H9 (cell line): ENCODE results near the gene TTC13. TPM values are rescaled to one million over a fixed set of nuclear protein-coding genes. Genes with fewer than 3 reads are reported as not detected.
"Not testable (repeated sequence)": the region's sequence is repeated elsewhere in the genome, so short reads cannot be mapped to it uniquely, and the experiment has no call there.

ENCODE experiments used
- DNase-seq: peaks from one replicate; pipeline ENCODE4 v3.0.0-alpha.2; 2017
- H2AFZ ChIP-seq: one replicate; pipeline ENCODE4 v1.6.1; 2013; ENCODE audit warnings: mild to moderate bottlenecking, low read length, control low read depth, moderate library complexity
- H2AK5ac ChIP-seq: 2 replicates; pipeline ENCODE4 v1.6.1; 2013; ENCODE audit warnings: low read length, control low read depth, mixed read lengths; ENCODE audit not compliant: insufficient read length
- H2BK120ac ChIP-seq: one replicate; pipeline ENCODE4 v1.6.1; 2013; ENCODE audit warnings: low read depth, mild to moderate bottlenecking, low read length, control low read depth, inconsistent platforms; ENCODE audit not compliant: poor library complexity, severe bottlenecking
- H2BK12ac ChIP-seq: 2 replicates; pipeline ENCODE4 v1.6.1; 2013; ENCODE audit warnings: low read length, control low read depth, mixed read lengths, low read depth; ENCODE audit not compliant: insufficient read length
- H2BK15ac ChIP-seq: 2 replicates; pipeline ENCODE4 v1.6.1; 2013; ENCODE audit warnings: low read depth, low read length, control low read depth
- H2BK20ac ChIP-seq: one replicate; pipeline ENCODE4 v1.6.1; 2013; ENCODE audit warnings: low read depth, mild to moderate bottlenecking, low read length, control low read depth, inconsistent platforms; ENCODE audit not compliant: poor library complexity, severe bottlenecking
- H2BK5ac ChIP-seq: 2 replicates; pipeline ENCODE4 v1.6.1; 2013; ENCODE audit warnings: low read length, control low read depth, mixed read lengths; ENCODE audit not compliant: insufficient read length
- H3K14ac ChIP-seq: 2 replicates; pipeline ENCODE4 v1.6.1; 2013; ENCODE audit warnings: low read length, control low read depth; ENCODE audit not compliant: insufficient read depth
- H3K18ac ChIP-seq: 2 replicates; pipeline ENCODE4 v1.6.1; 2013; ENCODE audit warnings: low read depth, mild to moderate bottlenecking, mixed read lengths, low read length, control low read depth; ENCODE audit not compliant: insufficient read length
- H3K23ac ChIP-seq: 2 replicates; pipeline ENCODE4 v1.6.1; 2013; ENCODE audit warnings: low read length, control low read depth, mixed read lengths, low read depth; ENCODE audit not compliant: insufficient read length
- H3K23me2 ChIP-seq: 2 replicates; pipeline ENCODE4 v1.6.1; 2013; ENCODE audit warnings: low read depth, mild to moderate bottlenecking, mixed read lengths, low read length, control low read depth; ENCODE audit not compliant: insufficient read length, poor library complexity, severe bottlenecking
- H3K27ac ChIP-seq: 2 replicates; pipeline ENCODE4 v1.5.1; 2013; ENCODE audit warnings: low read length, control low read depth, mixed read lengths, low read depth; ENCODE audit not compliant: insufficient read length
- H3K27me3 ChIP-seq: 2 replicates; pipeline ENCODE4 v1.6.1; 2013; ENCODE audit warnings: low read length, control low read depth, inconsistent platforms; ENCODE audit not compliant: insufficient read depth
- H3K4ac ChIP-seq: 2 replicates; pipeline ENCODE4 v1.6.1; 2013; ENCODE audit warnings: low read depth, mild to moderate bottlenecking, control low read depth, inconsistent platforms, low read length, moderate library complexity
- H3K4me1 ChIP-seq: 2 replicates; pipeline ENCODE4 v1.6.1; 2013; ENCODE audit warnings: low read length, control low read depth, inconsistent platforms; ENCODE audit not compliant: insufficient read depth
- H3K4me2 ChIP-seq: 2 replicates; pipeline ENCODE4 v1.6.1; 2013; ENCODE audit warnings: low read length, control low read depth, mixed read lengths; ENCODE audit not compliant: insufficient read length, insufficient read depth
- H3K56ac ChIP-seq: 2 replicates; pipeline ENCODE4 v1.6.1; 2013; ENCODE audit warnings: low read depth, mild to moderate bottlenecking, mixed read lengths, low read length, control low read depth; ENCODE audit not compliant: insufficient read length
- H3K79me1 ChIP-seq: 2 replicates; pipeline ENCODE4 v1.6.1; 2013; ENCODE audit warnings: low read depth, mild to moderate bottlenecking, moderate library complexity, low read length, control low read depth, inconsistent platforms; ENCODE audit not compliant: insufficient read depth, poor library complexity, severe bottlenecking
- H3K79me2 ChIP-seq: 2 replicates; pipeline ENCODE4 v1.6.1; 2013; ENCODE audit warnings: low read length, control low read depth, inconsistent platforms; ENCODE audit not compliant: insufficient read depth
- H3K9ac ChIP-seq: 2 replicates; pipeline ENCODE4 v1.6.1; 2013; ENCODE audit warnings: low read length, control low read depth, mixed read lengths; ENCODE audit not compliant: insufficient read length; ENCODE audit errors: extremely low read depth
- H3K9me3 ChIP-seq: one replicate; pipeline ENCODE4 v1.6.1; 2013; ENCODE audit warnings: low read depth, low read length, inconsistent platforms; ENCODE audit not compliant: control insufficient read depth
- H3T11ph ChIP-seq: one replicate; pipeline ENCODE4 v1.6.1; 2013; ENCODE audit warnings: mild to moderate bottlenecking, low read length, control low read depth, inconsistent platforms
- H4K20me1 ChIP-seq: one replicate; pipeline ENCODE4 v1.6.1; 2013; ENCODE audit not compliant: control insufficient read depth, insufficient read length, insufficient read depth
- H4K5ac ChIP-seq: 2 replicates; pipeline ENCODE4 v1.6.1; 2013; ENCODE audit warnings: low read depth, mild to moderate bottlenecking, mixed read lengths, low read length, control low read depth; ENCODE audit not compliant: insufficient read length
- H4K8ac ChIP-seq: replicated peaks from 2 replicates; pipeline ENCODE4 v1.6.1; 2013; ENCODE audit warnings: low read length, control low read depth, mixed read lengths, low read depth; ENCODE audit not compliant: insufficient read length
- H4K91ac ChIP-seq: 2 replicates; pipeline ENCODE4 v1.6.1; 2013; ENCODE audit warnings: low read depth, mild to moderate bottlenecking, moderate library complexity, mixed read lengths, low read length, control low read depth; ENCODE audit not compliant: insufficient read length
- H3K27ac Mint-ChIP-seq, 3 experiments: 2 replicates in 2 of 3; 3 replicates in 1 of 3; pipeline ENCODE4 v1.8.0; 2020 to 2021; ENCODE audit warnings: mixed read lengths in 3 of 3, mild to moderate bottlenecking in 1 of 3, moderate library complexity in 1 of 3
- H3K27me3 Mint-ChIP-seq: 2 replicates; pipeline ENCODE4 v1.8.0; 2021; ENCODE audit warnings: low read depth, mild to moderate bottlenecking, moderate library complexity, mixed read lengths
- H3K36me3 Mint-ChIP-seq, 3 experiments: 2 replicates in 2 of 3; 3 replicates in 1 of 3; pipeline ENCODE4 v1.8.0; 2020 to 2021; ENCODE audit warnings: low read depth in 3 of 3, mixed read lengths in 3 of 3; ENCODE audit not compliant: insufficient read depth in 1 of 3
- H3K4me1 Mint-ChIP-seq, 2 experiments: 2 replicates each; pipeline ENCODE4 v1.8.0; 2020; ENCODE audit warnings: mixed read lengths in 2 of 2
- H3K4me3 Mint-ChIP-seq, 2 experiments: 2 replicates in 1 of 2; 3 replicates in 1 of 2; pipeline ENCODE4 v1.8.0; 2020 to 2021; ENCODE audit warnings: mild to moderate bottlenecking in 2 of 2, mixed read lengths in 2 of 2, moderate library complexity in 1 of 2
- H3K9me3 Mint-ChIP-seq, 2 experiments: 2 replicates in 1 of 2; 3 replicates in 1 of 2; pipeline ENCODE4 v1.8.0; 2020; ENCODE audit warnings: mild to moderate bottlenecking in 2 of 2, mixed read lengths in 2 of 2, moderate library complexity in 1 of 2
- WGBS: extraction: QIAGEN DNeasy Blood & Tissue Kit; methylation state at CpG from one replicate; pipeline ENCODE4 v1.1.7; 2013; ENCODE audit warnings: missing lambda C conversion rate, low lambda C conversion rate, mixed read lengths; ENCODE audit not compliant: insufficient read length; ENCODE audit errors: extremely low coverage; 5-methylcytosine and 5-hydroxymethylcytosine counted together
- total RNA-seq: library from RNA; stranded (reverse); gene quantifications from 2 replicates; pipeline ENCODE4 v1.2.1, GENCODE V29; 2021
- TF ChIP-seq, protein P1 (sequence below): fragments of 200-600 bp; sonication (generic); conservative IDR thresholded peaks from 3 replicates; pipeline ENCODE4 v1.8.0; 2021; ENCODE audit warnings: antibody characterized with exemption, mild to moderate bottlenecking

The TTC13 gene
- total RNA-seq, 1 experiment from 2014 or later, result 7.6 TPM

DNA sequence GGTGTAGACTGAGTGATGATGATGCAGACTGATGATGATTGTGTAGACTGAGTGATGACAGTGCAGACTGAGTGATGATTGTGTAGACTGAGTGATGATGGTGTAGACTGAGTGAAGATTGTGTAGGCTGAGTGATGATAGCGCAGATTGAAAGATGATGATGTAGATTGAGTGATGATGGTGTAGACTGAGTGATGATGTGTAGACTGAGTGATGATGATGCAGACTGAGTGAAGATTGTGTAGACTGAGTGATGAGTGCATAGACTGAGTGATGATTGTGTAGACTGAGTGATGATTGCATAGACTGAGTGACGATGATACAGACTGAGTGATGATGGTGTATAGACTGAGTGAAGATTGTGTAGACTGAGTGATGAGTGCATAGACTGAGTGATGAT, 32.7 kb upstream of the TTC13 start:
- H3K56ac ChIP-seq, result no peak overlapping the region
- Mint-ChIP-seq H3K36me3 (no peaks in the 10 kb centered on the region; a peak in 1 of 7 replicates), H3K27ac (no peak overlapping the region), H3K27me3 (peaks cover 33% of the 10 kb centered on the region), H3K9me3 (peaks cover 8 to 12% of the 10 kb centered on the region in 2 experiments; a peak in 4 of 5 replicates), H3K4me1 (no peaks in the 10 kb centered on the region), H3K4me3 (no peak overlapping the region)
- H3K4me2 ChIP-seq, result no peak overlapping the region
- no peaks in the 10 kb centered on the region for H3K4me1 ChIP-seq
- no peak overlapping the region for H2BK12ac ChIP-seq
- DNase-seq, result no peak
- no peak overlapping the region for H3K4ac ChIP-seq
- H3K14ac ChIP-seq, result no peak overlapping the region
- WGBS, result 90% methylated on average over 1 of the region's 2 CpGs
- no peak overlapping the region for H3T11ph ChIP-seq
- no peak overlapping the region for H3K18ac ChIP-seq
- H3K27ac ChIP-seq, result no peak overlapping the region
- TF ChIP-seq, protein P1, sequence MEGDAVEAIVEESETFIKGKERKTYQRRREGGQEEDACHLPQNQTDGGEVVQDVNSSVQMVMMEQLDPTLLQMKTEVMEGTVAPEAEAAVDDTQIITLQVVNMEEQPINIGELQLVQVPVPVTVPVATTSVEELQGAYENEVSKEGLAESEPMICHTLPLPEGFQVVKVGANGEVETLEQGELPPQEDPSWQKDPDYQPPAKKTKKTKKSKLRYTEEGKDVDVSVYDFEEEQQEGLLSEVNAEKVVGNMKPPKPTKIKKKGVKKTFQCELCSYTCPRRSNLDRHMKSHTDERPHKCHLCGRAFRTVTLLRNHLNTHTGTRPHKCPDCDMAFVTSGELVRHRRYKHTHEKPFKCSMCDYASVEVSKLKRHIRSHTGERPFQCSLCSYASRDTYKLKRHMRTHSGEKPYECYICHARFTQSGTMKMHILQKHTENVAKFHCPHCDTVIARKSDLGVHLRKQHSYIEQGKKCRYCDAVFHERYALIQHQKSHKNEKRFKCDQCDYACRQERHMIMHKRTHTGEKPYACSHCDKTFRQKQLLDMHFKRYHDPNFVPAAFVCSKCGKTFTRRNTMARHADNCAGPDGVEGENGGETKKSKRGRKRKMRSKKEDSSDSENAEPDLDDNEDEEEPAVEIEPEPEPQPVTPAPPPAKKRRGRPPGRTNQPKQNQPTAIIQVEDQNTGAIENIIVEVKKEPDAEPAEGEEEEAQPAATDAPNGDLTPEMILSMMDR, result no peak
- H3K9ac ChIP-seq, result no peak overlapping the region
- no peak overlapping the region for H4K91ac ChIP-seq
- no peak overlapping the region for H2AFZ ChIP-seq
- H2BK5ac ChIP-seq, result no peak overlapping the region
- H4K8ac ChIP-seq, result no peak overlapping the region
- H3K23ac ChIP-seq, result no peak overlapping the region
- H2AK5ac ChIP-seq, result no peak overlapping the region
- H2BK15ac ChIP-seq, result no peak overlapping the region
- H4K5ac ChIP-seq, result no peak overlapping the region
- H3K27me3 ChIP-seq, result no peaks in the 10 kb centered on the region; the same call in 1 of the 2 replicates
- no peaks in the 10 kb centered on the region for H3K23me2 ChIP-seq
- no peak overlapping the region for H2BK20ac ChIP-seq
- H3K79me2 ChIP-seq, result no peaks in the 10 kb centered on the region
- no peaks in the 10 kb centered on the region for H4K20me1 ChIP-seq
- H2BK120ac ChIP-seq, result no peak overlapping the region
- H3K9me3 ChIP-seq, result no peaks in the 10 kb centered on the region
- no peaks in the 10 kb centered on the region for H3K79me1 ChIP-seq

- H3K79me1 ChIP-seq, H2BK120ac ChIP-seq, H3K56ac ChIP-seq, H4K8ac ChIP-seq, H2AK5ac ChIP-seq, H3K4me3 Mint-ChIP-seq, H4K20me1 ChIP-seq, H3K4me1 Mint-ChIP-seq, H2BK20ac ChIP-seq, H2BK12ac ChIP-seq, H3K23me2 ChIP-seq, H3K9me3 ChIP-seq, H3K27ac ChIP-seq, H3K4me1 ChIP-seq, H3T11ph ChIP-seq, H2BK5ac ChIP-seq, H3K79me2 ChIP-seq, H3K9ac ChIP-seq, H2BK15ac ChIP-seq, H3K18ac ChIP-seq, H3K27ac Mint-ChIP-seq, H3K4ac ChIP-seq, H3K4me2 ChIP-seq, H4K91ac ChIP-seq, H3K36me3 Mint-ChIP-seq, DNase-seq, H3K27me3 ChIP-seq, H2AFZ ChIP-seq, H3K14ac ChIP-seq, H4K5ac ChIP-seq, H3K23ac ChIP-seq: not testable (repeated sequence)
- Mint-ChIP-seq H3K9me3 (peaks cover 43% of the 10 kb centered on the region in 2 experiments), H3K27me3 (peaks cover 71% of the 10 kb centered on the region)
- WGBS, result no CpG with 5 or more reads among the region's 1 CpG
Measured at GRCh38 chr1:231007535-231007934, 28.9 kb upstream of the TTC13 start.
